ENCODE measurements around the gene GRN.
"Not testable (repeated sequence)": the region's sequence is repeated elsewhere in the genome, so short reads cannot be mapped to it uniquely, and the experiment has no call there.

The GRN gene

DNA sequence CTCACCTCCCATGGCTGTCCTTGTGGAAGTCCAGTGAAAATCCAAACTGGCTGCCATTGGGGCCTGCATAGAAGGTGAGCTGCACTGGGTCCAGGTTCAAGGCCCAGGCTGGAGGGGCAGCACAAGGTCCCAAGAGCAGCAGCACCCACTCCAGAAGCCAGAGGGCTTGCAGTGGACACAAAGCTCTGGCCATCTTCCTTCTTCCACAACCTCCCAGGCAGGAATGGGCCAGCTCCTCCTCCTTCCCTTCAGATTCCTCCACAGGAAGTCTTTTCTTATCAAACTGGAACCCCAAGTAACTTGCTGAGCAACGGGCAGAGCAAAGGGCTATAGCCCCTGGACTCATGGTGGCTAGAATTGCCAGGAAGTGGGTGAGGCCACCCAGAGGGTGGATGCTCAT, 44.2 kb downstream of the GRN start, which contains the start of gene ITGA2B:
Gene ITGA2B, minus strand, starts transcription at position 369 of the 400 bp plus-strand sequence. Its CDS starts 176 bp downstream, at position 193.
- no peaks in the 10 kb centered on the region for H3K36me3 ChIP-seq (ENCODE audit: insufficient read depth, insufficient read length, low read length)
- peaks cover 11% of the 10 kb centered on the region for H3K27me3 ChIP-seq (ENCODE audit: insufficient read depth, insufficient read length)
- no peak for DNase-seq (ENCODE audit: low read depth, low spot score)
- H3K9ac ChIP-seq (ENCODE audit: insufficient read length, low read depth) = no peak within 1 kb of the TSS
- H3K9me3 ChIP-seq (ENCODE audit: insufficient read depth, low read length) = no peaks in the 10 kb centered on the region
- peaks cover 2% of the 10 kb centered on the region for H3K4me1 ChIP-seq (ENCODE audit: insufficient read depth, insufficient read length)
- H3K4me3 ChIP-seq (ENCODE audit: insufficient read length, low read depth) = no peak within 1 kb of the TSS
- TF ChIP-seq YY1 (IDR thresholded peaks at IDR 0.05; ENCODE audit: insufficient read depth, insufficient read length) = no peak
- no peak for TF ChIP-seq ZNF274 (IDR thresholded peaks at IDR 0.05; ENCODE audit: low read depth, low read length)
- no peak for TF ChIP-seq SUZ12 (IDR thresholded peaks at IDR 0.05; ENCODE audit: extremely low read depth, insufficient read depth, insufficient read length)

DNA sequence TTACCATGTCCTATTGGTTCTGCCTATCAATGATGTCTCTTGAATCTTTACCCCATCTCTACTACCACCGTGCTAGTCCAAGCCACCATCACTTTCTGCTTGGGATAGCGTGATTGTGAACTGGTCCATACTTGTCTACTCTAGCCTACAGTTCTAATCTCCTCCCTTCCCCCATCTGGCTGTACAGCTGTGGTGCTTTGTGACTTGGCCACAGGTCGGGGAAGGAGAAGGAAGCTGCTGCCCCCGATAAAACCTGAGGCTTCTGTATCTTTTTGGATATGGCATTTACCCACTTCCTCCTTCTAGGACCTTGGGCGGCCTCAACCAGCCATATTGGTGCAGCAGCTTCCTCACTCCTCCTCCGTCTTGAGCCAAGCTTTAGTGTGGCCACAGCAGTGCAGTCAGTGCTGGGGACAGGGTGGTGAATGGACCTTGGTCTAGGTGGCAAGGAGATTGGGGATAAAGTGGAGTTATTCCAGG, 44.7 kb downstream of the GRN start:
- H3K4me3 ChIP-seq (ENCODE audit: insufficient read length, low read depth) = no peak overlapping the region
- H3K4me1 ChIP-seq (ENCODE audit: insufficient read depth, insufficient read length) = peaks cover 2% of the 10 kb centered on the region
- H3K27me3 ChIP-seq (ENCODE audit: insufficient read depth, insufficient read length) = peaks cover 6% of the 10 kb centered on the region
- no peak for TF ChIP-seq YY1 (IDR thresholded peaks at IDR 0.05; ENCODE audit: insufficient read depth, insufficient read length)
- TF ChIP-seq SUZ12 (IDR thresholded peaks at IDR 0.05; ENCODE audit: extremely low read depth, insufficient read depth, insufficient read length) = no peak
- no peak for TF ChIP-seq ZNF274 (IDR thresholded peaks at IDR 0.05; ENCODE audit: low read depth, low read length)
- H3K9ac ChIP-seq (ENCODE audit: insufficient read length, low read depth) = no peak overlapping the region
- no peaks in the 10 kb centered on the region for H3K9me3 ChIP-seq (ENCODE audit: insufficient read depth, low read length)
- no peak for DNase-seq (ENCODE audit: low read depth, low spot score)
- H3K36me3 ChIP-seq (ENCODE audit: insufficient read depth, insufficient read length, low read length) = no peaks in the 10 kb centered on the region

DNA sequence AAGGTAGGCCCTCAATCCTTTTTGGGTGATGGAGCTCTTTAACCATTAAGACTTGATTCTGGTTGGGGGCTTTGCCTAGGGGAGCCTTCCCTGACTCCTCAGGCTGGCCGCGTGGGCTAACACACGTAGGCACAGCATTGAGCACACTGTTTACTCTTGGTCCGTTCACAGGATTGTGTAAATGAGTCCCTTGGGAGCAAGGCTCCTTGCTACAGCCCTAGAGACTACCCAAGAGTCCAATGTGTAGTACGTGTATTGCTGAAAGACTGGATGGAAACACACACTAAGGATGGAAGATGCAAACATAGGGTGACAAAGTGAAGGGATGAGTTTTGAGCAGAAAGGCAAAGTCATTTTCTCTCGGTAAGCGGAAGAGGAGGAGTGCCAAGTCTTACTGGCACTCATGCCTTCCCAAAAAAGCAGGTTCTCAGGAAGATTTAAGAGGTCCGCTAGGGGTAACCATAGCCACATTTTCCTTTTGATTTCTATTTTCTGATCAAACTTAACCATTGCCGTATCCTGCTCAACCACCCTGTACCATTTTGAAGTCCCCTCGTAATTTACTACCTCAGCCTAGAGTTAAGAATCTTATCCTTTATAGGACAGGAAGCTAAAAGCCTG, 45.3 kb downstream of the GRN start:
- Histone ChIP-seq H3K36me3 (ENCODE audit: insufficient read depth, insufficient read length, low read length) (peaks cover under 1% of the 10 kb centered on the region), H3K4me1 (ENCODE audit: insufficient read depth, insufficient read length) (peaks cover 2% of the 10 kb centered on the region), H3K4me3 (ENCODE audit: insufficient read length, low read depth) (no peak overlapping the region), H3K9ac (ENCODE audit: insufficient read length, low read depth) (no peak overlapping the region), H3K9me3 (ENCODE audit: insufficient read depth, low read length) (no peaks in the 10 kb centered on the region), H3K27me3 (ENCODE audit: insufficient read depth, insufficient read length) (peaks cover 3% of the 10 kb centered on the region)
- no peak for TF ChIP-seq ZNF274 (IDR thresholded peaks at IDR 0.05; ENCODE audit: low read depth, low read length)
- TF ChIP-seq YY1 (IDR thresholded peaks at IDR 0.05; ENCODE audit: insufficient read depth, insufficient read length) = no peak
- no peak for TF ChIP-seq SUZ12 (IDR thresholded peaks at IDR 0.05; ENCODE audit: extremely low read depth, insufficient read depth, insufficient read length)
- DNase-seq (ENCODE audit: low read depth, low spot score) = no peak

DNA sequence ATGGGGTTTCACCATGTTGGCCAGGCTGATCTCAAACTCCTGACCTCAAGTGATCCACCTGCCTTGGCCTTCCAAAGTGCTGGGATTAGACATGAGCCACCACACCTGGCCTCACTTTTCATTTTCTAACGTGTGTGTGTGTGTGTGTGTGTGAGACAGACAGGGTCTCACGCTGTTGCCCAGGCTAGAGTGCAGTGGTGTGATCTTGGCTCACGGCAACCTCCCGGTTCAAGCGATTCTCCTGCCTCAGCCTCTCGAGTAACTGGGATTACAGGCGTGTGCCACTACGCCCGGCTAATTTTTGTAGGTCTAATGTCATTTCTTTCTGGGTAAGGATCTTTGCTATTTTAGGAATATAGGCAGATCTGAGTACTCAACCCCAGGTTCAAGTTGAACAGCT, 49.0 kb downstream of the GRN start:
- H3K4me3 ChIP-seq (ENCODE audit: insufficient read length, low read depth); H3K4me1 ChIP-seq (ENCODE audit: insufficient read depth, insufficient read length); H3K9ac ChIP-seq (ENCODE audit: insufficient read length, low read depth); H3K9me3 ChIP-seq (ENCODE audit: insufficient read depth, low read length); DNase-seq (ENCODE audit: low read depth, low spot score); H3K27me3 ChIP-seq (ENCODE audit: insufficient read depth, insufficient read length): not testable (repeated sequence)
- H3K36me3 ChIP-seq (ENCODE audit: insufficient read depth, insufficient read length, low read length) = peaks cover 38% of the 10 kb centered on the region

DNA sequence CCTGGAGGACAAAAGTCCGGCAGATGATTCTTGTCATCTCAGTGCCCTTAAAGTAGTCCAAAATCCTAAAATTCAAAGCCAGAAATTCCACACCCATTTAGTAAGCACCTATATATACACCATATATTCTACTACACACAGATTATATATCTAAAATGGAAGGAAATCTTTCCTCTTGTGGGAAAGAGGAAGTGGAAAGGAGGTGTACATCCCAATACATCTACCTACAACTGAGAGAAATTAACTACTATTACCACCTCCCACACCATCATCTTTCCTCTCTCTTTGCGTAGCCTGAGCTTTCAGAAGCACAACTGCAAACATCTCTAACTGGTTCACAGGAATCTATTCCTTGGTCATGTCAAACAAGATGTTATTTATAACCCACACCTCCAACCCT, 49.7 kb downstream of the GRN start:
- H3K4me3 ChIP-seq (ENCODE audit: insufficient read length, low read depth) = no peak overlapping the region
- no peaks in the 10 kb centered on the region for H3K4me1 ChIP-seq (ENCODE audit: insufficient read depth, insufficient read length)
- DNase-seq (ENCODE audit: low read depth, low spot score) = no peak
- peaks cover 45% of the 10 kb centered on the region for H3K36me3 ChIP-seq (ENCODE audit: insufficient read depth, insufficient read length, low read length)
- H3K27me3 ChIP-seq (ENCODE audit: insufficient read depth, insufficient read length) = no peaks in the 10 kb centered on the region
- H3K9ac ChIP-seq (ENCODE audit: insufficient read length, low read depth) = no peak overlapping the region
- TF ChIP-seq ZNF274 (IDR thresholded peaks at IDR 0.05; ENCODE audit: low read depth, low read length) (no peak), SUZ12 (IDR thresholded peaks at IDR 0.05; ENCODE audit: extremely low read depth, insufficient read depth, insufficient read length) (no peak), YY1 (IDR thresholded peaks at IDR 0.05; ENCODE audit: insufficient read depth, insufficient read length) (no peak)
- H3K9me3 ChIP-seq (ENCODE audit: insufficient read depth, low read length) = no peaks in the 10 kb centered on the region

DNA sequence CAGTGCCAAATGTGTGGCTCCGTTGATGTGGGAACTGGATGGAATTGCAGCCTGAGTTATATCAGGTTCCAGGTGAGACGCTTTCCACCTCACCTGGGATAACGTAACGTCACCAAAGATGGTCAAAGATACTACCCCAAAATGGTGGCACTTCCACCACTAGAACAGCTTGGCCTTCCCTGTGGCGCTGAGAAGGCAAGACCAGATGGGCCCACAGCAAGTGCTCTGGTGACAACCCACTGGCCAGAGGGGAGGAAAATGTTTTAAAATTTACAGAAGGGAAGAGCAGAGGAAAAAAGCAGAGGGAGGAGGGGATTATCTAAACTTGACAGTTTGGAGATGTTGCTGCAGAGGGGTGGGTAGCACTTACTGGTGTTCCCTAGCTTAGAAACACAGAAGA, 51.8 kb downstream of the GRN start:
- Histone ChIP-seq H3K36me3 (ENCODE audit: insufficient read depth, insufficient read length, low read length) (peaks cover 64% of the 10 kb centered on the region), H3K4me3 (ENCODE audit: insufficient read length, low read depth) (no peak overlapping the region), H3K9ac (ENCODE audit: insufficient read length, low read depth) (no peak overlapping the region), H3K27me3 (ENCODE audit: insufficient read depth, insufficient read length) (no peaks in the 10 kb centered on the region), H3K9me3 (ENCODE audit: insufficient read depth, low read length) (no peaks in the 10 kb centered on the region), H3K4me1 (ENCODE audit: insufficient read depth, insufficient read length) (no peaks in the 10 kb centered on the region)
- TF ChIP-seq YY1 (IDR thresholded peaks at IDR 0.05; ENCODE audit: insufficient read depth, insufficient read length) (no peak), ZNF274 (IDR thresholded peaks at IDR 0.05; ENCODE audit: low read depth, low read length) (no peak), SUZ12 (IDR thresholded peaks at IDR 0.05; ENCODE audit: extremely low read depth, insufficient read depth, insufficient read length) (no peak)
- no peak for DNase-seq (ENCODE audit: low read depth, low spot score)

DNA sequence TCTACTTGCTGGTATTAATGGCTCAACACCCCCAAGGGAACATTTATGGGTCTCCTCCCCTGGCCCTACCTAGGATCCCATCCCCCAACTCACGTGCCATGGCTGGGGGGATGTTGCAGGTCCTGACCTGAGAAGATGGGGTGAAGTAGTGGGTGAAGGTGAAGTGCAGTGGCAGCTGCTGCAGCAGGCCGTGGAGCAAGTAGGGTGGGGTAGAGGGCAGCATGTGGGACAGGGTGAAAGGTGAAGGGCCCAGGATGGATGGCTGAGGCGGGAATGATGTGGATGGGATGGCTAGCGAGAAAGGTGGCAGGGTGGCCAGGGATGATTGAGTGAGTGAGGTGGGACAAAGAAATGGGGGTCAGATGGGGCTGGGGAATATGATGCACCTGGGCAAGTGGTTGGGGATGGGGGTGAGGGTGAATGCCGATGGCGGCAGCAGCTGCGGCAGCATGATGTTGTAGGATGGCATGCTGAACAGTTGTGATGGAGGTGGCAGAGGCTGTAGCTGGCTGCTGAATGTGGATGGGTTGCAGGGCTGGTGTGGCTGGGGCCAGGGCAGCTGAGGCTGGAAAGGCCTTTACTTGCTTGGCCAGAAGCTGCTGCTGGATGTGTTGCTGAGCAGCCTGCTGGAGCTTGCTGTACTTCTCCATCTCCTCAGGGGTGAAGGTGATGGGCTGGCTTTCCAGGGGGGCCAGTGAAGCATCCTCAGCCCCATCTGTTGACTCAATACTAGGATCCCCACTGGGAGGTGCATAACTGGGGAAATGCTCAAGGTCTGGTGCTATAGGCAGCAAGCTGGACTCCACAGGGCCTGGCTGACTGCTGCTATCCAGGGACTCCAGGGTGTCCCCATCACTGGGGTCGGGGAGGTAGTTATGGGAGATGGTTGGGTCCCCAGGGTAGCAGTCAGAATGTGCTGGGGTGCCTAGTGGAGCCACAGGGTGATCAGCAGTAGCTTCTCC, 52.7 kb downstream of the GRN start:
- TF ChIP-seq YY1 (IDR thresholded peaks at IDR 0.05; ENCODE audit: insufficient read depth, insufficient read length) = no peak
- no peak for TF ChIP-seq SUZ12 (IDR thresholded peaks at IDR 0.05; ENCODE audit: extremely low read depth, insufficient read depth, insufficient read length)
- no peak for TF ChIP-seq ZNF274 (IDR thresholded peaks at IDR 0.05; ENCODE audit: low read depth, low read length)
- H3K27me3 ChIP-seq (ENCODE audit: insufficient read depth, insufficient read length) = no peaks in the 10 kb centered on the region
- no peak overlapping the region for H3K9ac ChIP-seq (ENCODE audit: insufficient read length, low read depth)
- H3K36me3 ChIP-seq (ENCODE audit: insufficient read depth, insufficient read length, low read length) = peaks cover 70% of the 10 kb centered on the region
- no peaks in the 10 kb centered on the region for H3K4me1 ChIP-seq (ENCODE audit: insufficient read depth, insufficient read length)
- no peak for DNase-seq (ENCODE audit: low read depth, low spot score)
- H3K9me3 ChIP-seq (ENCODE audit: insufficient read depth, low read length) = no peaks in the 10 kb centered on the region
- H3K4me3 ChIP-seq (ENCODE audit: insufficient read length, low read depth) = no peak overlapping the region
